ENCODE data around the gene SPRYD3. TPM values are rescaled to one million over a fixed set of nuclear protein-coding genes. Genes with fewer than 3 reads are reported as not detected.

The SPRYD3 gene
- total and polyA plus RNA-seq, 2 experiments from 2014 or later: 4.3 to 5.4 TPM

DNA sequence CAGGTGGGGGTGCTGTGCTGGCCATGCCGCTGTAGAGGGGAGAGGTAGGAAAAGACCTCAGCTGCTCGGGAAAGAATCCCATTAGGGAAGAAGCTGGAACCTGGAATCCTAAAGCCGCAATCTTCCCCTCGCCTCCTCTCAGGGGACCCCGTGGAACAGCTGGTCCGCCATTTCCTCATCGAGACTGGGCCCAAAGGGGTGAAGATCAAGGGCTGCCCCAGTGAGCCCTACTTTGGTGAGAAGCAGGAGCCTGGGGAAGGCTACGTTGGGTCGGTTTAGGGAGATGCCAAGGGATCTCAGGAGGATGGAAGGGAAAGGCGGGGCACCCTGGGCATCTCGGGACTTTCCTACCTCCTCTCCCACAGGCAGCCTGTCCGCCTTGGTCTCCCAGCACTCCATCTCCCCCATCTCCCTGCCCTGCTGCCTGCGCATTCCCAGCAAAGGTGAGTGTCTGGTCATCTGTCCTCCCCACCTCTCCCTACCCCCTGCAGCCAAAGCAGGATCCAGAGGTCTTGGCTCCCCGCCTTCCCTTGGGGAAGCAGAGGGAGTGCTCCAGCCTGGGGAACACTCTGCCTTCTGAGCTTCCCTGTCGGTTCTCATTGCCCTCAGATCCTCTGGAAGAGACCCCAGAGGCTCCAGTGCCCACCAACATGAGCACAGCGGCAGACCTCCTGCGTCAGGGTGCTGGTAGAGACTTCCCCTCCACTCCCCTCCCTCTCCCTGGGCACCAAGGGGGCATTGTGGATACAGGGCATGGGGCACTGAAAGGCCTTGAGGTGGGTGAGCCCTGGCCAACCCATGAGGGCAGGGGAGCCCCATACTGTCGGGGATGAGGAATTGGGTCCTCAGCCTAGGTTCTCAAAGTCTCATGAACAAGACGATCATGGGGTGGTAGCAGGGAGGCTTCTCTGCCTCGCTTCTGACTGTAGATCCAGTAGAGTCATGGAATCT, 16.9 kb downstream of the SPRYD3 start:
- DNase-seq (ENCODE audit: low spot score) (no peak), ATAC-seq (no peak)
- H3K9me3 Mint-ChIP-seq: no peaks in the 10 kb centered on the region; the same call in 2 of the 3 replicates
- Histone ChIP-seq H3K36me3 (ENCODE audit: insufficient read depth) (no peaks in the 10 kb centered on the region; the same call in 1 of the 2 replicates), H3K27me3 (ENCODE audit: insufficient read depth) (peaks cover 11% of the 10 kb centered on the region; the same call in 1 of the 2 replicates), H3F3A (replicated peaks; ENCODE audit: low read depth) (no peaks in the 10 kb centered on the region), H3K4me3 (no peak overlapping the region), H3K27ac (ENCODE audit: low read depth) (no peak overlapping the region), H4K20me1 (replicated peaks; ENCODE audit: insufficient read depth) (no peaks in the 10 kb centered on the region), H3K79me2 (replicated peaks; ENCODE audit: insufficient read depth) (no peaks in the 10 kb centered on the region), H2AFZ (no peak overlapping the region), H3K4me2 (no peak overlapping the region; the same call in 1 of the 2 replicates), H3K4me1 (ENCODE audit: insufficient read depth) (no peaks in the 10 kb centered on the region), H3K9me2 (ENCODE audit: insufficient read depth) (no peaks in the 10 kb centered on the region)
- TF ChIP-seq CREB1 (CRISPR knock-in tag; IDR thresholded peaks at IDR 0.05; ENCODE audit: low read depth): no peak
- TF ChIP-seq STAT1 (IDR thresholded peaks at IDR 0.05; ENCODE audit: unreplicated experiment): no peak
- no peak for TF ChIP-seq NANOG (IDR thresholded peaks at IDR 0.05; ENCODE audit: borderline replicate concordance)
- no peak for TF ChIP-seq POLR2AphosphoS5 (IDR thresholded peaks at IDR 0.05; ENCODE audit: low read depth)
- TF ChIP-seq EZH2phosphoT487 (IDR thresholded peaks at IDR 0.05; ENCODE audit: unreplicated experiment): no peak
- TF ChIP-seq, protein P1, sequence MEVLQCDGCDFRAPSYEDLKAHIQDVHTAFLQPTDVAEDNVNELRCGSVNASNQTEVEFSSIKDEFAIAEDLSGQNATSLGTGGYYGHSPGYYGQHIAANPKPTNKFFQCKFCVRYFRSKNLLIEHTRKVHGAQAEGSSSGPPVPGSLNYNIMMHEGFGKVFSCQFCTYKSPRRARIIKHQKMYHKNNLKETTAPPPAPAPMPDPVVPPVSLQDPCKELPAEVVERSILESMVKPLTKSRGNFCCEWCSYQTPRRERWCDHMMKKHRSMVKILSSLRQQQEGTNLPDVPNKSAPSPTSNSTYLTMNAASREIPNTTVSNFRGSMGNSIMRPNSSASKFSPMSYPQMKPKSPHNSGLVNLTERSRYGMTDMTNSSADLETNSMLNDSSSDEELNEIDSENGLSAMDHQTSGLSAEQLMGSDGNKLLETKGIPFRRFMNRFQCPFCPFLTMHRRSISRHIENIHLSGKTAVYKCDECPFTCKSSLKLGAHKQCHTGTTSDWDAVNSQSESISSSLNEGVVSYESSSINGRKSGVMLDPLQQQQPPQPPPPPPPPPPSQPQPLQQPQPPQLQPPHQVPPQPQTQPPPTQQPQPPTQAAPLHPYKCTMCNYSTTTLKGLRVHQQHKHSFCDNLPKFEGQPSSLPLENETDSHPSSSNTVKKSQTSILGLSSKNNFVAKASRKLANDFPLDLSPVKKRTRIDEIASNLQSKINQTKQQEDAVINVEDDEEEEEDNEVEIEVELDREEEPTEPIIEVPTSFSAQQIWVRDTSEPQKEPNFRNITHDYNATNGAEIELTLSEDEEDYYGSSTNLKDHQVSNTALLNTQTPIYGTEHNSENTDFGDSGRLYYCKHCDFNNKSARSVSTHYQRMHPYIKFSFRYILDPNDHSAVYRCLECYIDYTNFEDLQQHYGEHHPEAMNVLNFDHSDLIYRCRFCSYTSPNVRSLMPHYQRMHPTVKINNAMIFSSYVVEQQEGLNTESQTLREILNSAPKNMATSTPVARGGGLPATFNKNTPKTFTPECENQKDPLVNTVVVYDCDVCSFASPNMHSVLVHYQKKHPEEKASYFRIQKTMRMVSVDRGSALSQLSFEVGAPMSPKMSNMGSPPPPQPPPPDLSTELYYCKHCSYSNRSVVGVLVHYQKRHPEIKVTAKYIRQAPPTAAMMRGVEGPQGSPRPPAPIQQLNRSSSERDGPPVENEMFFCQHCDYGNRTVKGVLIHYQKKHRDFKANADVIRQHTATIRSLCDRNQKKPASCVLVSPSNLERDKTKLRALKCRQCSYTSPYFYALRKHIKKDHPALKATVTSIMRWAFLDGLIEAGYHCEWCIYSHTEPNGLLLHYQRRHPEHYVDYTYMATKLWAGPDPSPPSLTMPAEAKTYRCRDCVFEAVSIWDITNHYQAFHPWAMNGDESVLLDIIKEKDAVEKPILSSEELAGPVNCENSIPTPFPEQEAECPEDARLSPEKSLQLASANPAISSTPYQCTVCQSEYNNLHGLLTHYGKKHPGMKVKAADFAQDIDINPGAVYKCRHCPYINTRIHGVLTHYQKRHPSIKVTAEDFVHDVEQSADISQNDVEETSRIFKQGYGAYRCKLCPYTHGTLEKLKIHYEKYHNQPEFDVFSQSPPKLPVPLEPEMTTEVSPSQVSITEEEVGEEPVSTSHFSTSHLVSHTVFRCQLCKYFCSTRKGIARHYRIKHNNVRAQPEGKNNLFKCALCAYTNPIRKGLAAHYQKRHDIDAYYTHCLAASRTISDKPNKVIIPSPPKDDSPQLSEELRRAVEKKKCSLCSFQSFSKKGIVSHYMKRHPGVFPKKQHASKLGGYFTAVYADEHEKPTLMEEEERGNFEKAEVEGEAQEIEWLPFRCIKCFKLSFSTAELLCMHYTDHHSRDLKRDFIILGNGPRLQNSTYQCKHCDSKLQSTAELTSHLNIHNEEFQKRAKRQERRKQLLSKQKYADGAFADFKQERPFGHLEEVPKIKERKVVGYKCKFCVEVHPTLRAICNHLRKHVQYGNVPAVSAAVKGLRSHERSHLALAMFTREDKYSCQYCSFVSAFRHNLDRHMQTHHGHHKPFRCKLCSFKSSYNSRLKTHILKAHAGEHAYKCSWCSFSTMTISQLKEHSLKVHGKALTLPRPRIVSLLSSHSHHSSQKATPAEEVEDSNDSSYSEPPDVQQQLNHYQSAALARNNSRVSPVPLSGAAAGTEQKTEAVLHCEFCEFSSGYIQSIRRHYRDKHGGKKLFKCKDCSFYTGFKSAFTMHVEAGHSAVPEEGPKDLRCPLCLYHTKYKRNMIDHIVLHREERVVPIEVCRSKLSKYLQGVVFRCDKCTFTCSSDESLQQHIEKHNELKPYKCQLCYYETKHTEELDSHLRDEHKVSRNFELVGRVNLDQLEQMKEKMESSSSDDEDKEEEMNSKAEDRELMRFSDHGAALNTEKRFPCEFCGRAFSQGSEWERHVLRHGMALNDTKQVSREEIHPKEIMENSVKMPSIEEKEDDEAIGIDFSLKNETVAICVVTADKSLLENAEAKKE (CRISPR knock-in tag; IDR thresholded peaks at IDR 0.05): no peak
- TF ChIP-seq CTCF (conservative IDR thresholded peaks at IDR 0.05; ENCODE audit: low read depth in 2 of 2): no peak
- no peak for TF ChIP-seq EZH2 (IDR thresholded peaks at IDR 0.05; ENCODE audit: low read depth, unreplicated experiment)
- no peak for TF ChIP-seq ZNF114 (CRISPR knock-in tag; IDR thresholded peaks at IDR 0.05)
- no peak overlapping the region for H3K27ac Mint-ChIP-seq
- peaks cover 13% of the 10 kb centered on the region for H3K27me3 Mint-ChIP-seq (ENCODE audit: insufficient read depth, low read depth, poor library complexity)
- peaks cover 3% of the 10 kb centered on the region; the same call in 1 of the 3 replicates for H3K36me3 Mint-ChIP-seq (ENCODE audit: low read depth)
- no peak overlapping the region for H3K4me3 Mint-ChIP-seq
- peaks cover 10% of the 10 kb centered on the region for H3K4me1 Mint-ChIP-seq

All from GM23338 (cell line).